ENCODE results near the gene OR5B2. TPM values are rescaled to one million over a fixed set of nuclear protein-coding genes. Genes with fewer than 3 reads are reported as not detected.
"Not testable (repeated sequence)": the region's sequence is repeated elsewhere in the genome, so short reads cannot be mapped to it uniquely, and the experiment has no call there.

Gene OR5B2
- total and polyA plus RNA-seq, 9 donors: not detected

DNA sequence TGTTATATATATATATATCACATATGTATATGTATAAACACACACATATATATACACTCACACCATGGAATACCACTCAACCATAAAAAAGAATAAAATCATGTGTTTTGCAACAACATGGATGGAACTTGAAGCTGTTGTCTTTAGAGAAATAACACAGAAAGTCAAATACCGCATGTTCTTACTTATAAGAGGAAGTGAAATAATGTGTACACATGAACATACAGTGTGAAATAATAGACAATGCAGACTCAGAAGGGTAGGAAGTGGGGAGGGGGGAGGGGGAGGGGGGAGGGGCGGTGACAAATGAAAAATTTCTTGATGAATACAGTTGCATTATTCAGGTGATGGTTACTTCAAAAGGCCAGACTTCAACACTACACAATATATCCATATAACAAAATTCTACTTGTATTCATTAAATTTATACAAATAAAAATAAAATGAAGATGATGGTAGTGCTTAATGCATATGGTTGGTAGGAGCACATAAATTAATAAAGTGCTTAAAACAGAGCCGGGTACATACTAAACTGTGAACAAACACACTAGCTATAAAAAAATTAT, 5.8 kb upstream of the OR5B2 start:
- no peak overlapping the region for H3K27ac ChIP-seq (ENCODE audit: low read length)
- no CpG with 5 or more reads among the region's 3 CpGs for WGBS (ENCODE audit: insufficient coverage)
- no peaks in the 10 kb centered on the region for H3K9me3 ChIP-seq (replicated peaks; ENCODE audit: control insufficient read depth, low read depth, low read length)
- no peaks in the 10 kb centered on the region for H3K4me1 ChIP-seq (ENCODE audit: control insufficient read depth, insufficient read depth, low read length)
- no peaks in the 10 kb centered on the region for H3K27me3 ChIP-seq (ENCODE audit: control insufficient read depth, insufficient read depth, low read length)
- DNase-seq: no peak
- no peak overlapping the region for H3K4me3 ChIP-seq (ENCODE audit: low read length)
- no peaks in the 10 kb centered on the region for H3K36me3 ChIP-seq (ENCODE audit: control insufficient read depth, insufficient read depth, low read length)

DNA sequence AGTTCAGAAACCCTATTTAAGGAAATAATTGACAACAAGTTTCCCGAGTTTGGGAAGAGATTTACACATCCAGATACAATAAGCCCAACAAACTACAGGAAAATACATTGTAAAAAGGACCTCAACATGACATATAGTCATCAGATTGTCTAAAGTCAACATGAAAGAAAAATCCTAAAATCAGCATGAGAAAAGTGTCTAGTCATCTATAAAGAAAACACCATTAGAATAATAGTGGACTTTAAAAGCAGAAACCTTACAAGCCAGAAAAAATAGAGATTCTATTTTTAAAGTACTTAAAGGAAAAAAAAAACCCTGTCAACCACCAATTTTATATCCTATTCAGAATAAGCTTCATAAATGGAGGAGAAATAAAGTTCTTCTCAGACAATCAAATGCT, 1.4 kb upstream of the OR5B2 start:
- Histone ChIP-seq H3K27me3 (ENCODE audit: control insufficient read depth, insufficient read depth, low read length) (no peaks in the 10 kb centered on the region), H3K36me3 (ENCODE audit: control insufficient read depth, insufficient read depth, low read length) (no peaks in the 10 kb centered on the region), H3K27ac (ENCODE audit: low read length) (no peak overlapping the region), H3K4me3 (ENCODE audit: low read length) (no peak overlapping the region), H3K9me3 (replicated peaks; ENCODE audit: control insufficient read depth, low read depth, low read length) (peaks cover 5% of the 10 kb centered on the region), H3K4me1 (ENCODE audit: control insufficient read depth, insufficient read depth, low read length) (no peaks in the 10 kb centered on the region)
- no peak for DNase-seq
- no CpG with 5 or more reads among the region's 1 CpG for WGBS (ENCODE audit: insufficient coverage)

DNA sequence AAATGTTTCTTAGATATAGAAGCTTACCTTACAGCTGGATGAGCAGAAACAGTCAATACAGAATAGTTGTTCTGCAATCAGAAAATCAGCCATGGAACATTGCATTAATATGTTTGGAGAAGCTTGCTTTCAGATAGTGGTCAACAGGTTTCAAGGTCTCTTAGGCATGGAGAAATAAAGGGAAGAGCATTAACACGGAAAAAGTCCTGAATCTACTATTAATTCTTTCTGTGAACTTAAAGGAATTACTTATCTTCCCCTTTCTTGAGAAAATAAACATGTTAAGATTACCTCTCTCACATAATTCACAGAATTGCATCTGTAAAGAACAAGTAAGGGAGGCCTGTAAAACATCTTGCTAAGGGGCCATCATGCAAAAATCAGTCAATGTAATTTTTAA, 21.1 kb downstream of the OR5B2 start, which contains the start of gene OR5B3:
Gene OR5B3 (minus strand): TSS at position 101 of the 400 bp plus-strand sequence. CDS start 3,465 bp downstream, outside the sequence.
- no peaks in the 10 kb centered on the region for H3K36me3 ChIP-seq (ENCODE audit: control insufficient read depth, insufficient read depth, low read length)
- no peak within 1 kb of the TSS for H3K27ac ChIP-seq (ENCODE audit: low read length)
- peaks cover 24% of the 10 kb centered on the region for H3K9me3 ChIP-seq (replicated peaks; ENCODE audit: control insufficient read depth, low read depth, low read length)
- DNase-seq: no peak
- H3K4me1 ChIP-seq (ENCODE audit: control insufficient read depth, insufficient read depth, low read length): no peaks in the 10 kb centered on the region
- H3K27me3 ChIP-seq (ENCODE audit: control insufficient read depth, insufficient read depth, low read length): no peaks in the 10 kb centered on the region
- no CpG with 5 or more reads among the region's 1 CpG for WGBS (ENCODE audit: insufficient coverage)
- H3K4me3 ChIP-seq (ENCODE audit: low read length): no peak within 1 kb of the TSS

DNA sequence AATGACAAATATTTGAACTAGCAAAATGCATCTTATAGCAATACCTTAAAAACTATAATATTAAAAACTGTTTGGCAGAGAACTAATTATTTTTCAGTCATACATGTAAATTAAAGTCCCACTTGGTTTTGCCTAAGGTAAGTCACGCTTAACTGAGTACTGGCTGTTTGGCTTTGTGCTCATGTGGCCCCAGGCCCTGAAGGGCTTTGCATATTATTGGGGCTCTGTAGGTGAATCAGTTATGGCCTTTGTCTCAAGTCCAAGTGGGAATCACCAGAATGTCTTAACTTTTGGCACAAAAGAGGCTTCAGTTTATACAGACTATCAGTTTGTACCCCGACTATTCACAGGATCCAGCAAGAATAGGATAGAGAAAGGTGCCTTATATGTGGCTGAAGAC, 28.3 kb downstream of the OR5B2 start:
- H3K36me3 ChIP-seq (ENCODE audit: control insufficient read depth, insufficient read depth, low read length); H3K27ac ChIP-seq (ENCODE audit: low read length); DNase-seq; H3K4me1 ChIP-seq (ENCODE audit: control insufficient read depth, insufficient read depth, low read length); H3K9me3 ChIP-seq (replicated peaks; ENCODE audit: control insufficient read depth, low read depth, low read length); H3K4me3 ChIP-seq (ENCODE audit: low read length); H3K27me3 ChIP-seq (ENCODE audit: control insufficient read depth, insufficient read depth, low read length): not testable (repeated sequence)
- WGBS (ENCODE audit: insufficient coverage): no CpG with 5 or more reads among the region's 2 CpGs

DNA sequence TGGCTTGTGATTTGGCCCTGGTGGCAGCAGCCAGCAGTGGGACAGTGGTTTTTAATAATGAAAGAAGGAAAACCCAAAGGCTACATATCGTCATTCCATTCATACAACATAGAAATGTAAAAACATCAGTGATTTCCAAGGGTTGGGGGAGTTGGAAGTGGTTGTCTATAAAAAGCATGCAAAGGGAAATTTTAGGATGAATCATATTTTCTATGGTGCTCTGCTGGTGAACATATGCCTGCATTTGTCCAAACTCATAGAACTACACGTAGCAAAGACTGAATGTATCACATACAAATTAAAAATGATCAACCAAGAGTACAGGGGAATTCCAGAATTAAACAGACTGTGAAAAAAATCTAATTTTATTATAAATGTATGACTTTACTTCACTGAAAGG, 32.3 kb downstream of the OR5B2 start:
- no peaks in the 10 kb centered on the region for H3K27me3 ChIP-seq (ENCODE audit: control insufficient read depth, insufficient read depth, low read length)
- no peak overlapping the region for H3K27ac ChIP-seq (ENCODE audit: low read length)
- H3K36me3 ChIP-seq (ENCODE audit: control insufficient read depth, insufficient read depth, low read length): no peaks in the 10 kb centered on the region
- no CpG with 5 or more reads among the region's 2 CpGs for WGBS (ENCODE audit: insufficient coverage)
- H3K4me3 ChIP-seq (ENCODE audit: low read length): no peak overlapping the region
- DNase-seq: no peak
- no peaks in the 10 kb centered on the region for H3K4me1 ChIP-seq (ENCODE audit: control insufficient read depth, insufficient read depth, low read length)
- H3K9me3 ChIP-seq (replicated peaks; ENCODE audit: control insufficient read depth, low read depth, low read length): peaks cover 10% of the 10 kb centered on the region

DNA sequence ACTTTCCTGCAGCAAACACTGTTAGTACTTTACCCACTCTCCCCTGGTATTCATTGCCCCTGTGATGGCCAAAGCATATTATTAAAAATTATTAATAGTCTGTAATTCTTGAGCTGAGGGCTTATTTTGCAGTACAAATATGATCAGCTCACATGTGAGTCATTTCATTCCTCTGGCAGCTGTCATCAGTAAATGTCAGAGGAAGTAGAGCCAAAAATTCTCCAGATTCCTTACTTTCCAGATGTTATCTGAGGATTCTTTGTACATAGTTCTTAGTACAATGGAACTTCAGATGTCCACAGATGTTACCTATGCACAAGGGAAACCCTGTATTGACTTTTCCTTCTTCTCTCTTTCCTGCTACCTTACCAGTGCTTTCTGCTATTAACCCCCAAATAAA, 33.7 kb downstream of the OR5B2 start:
- H3K36me3 ChIP-seq (ENCODE audit: control insufficient read depth, insufficient read depth, low read length): no peaks in the 10 kb centered on the region
- H3K4me3 ChIP-seq (ENCODE audit: low read length): no peak overlapping the region
- no peak overlapping the region for H3K27ac ChIP-seq (ENCODE audit: low read length)
- H3K4me1 ChIP-seq (ENCODE audit: control insufficient read depth, insufficient read depth, low read length): no peaks in the 10 kb centered on the region
- no peaks in the 10 kb centered on the region for H3K27me3 ChIP-seq (ENCODE audit: control insufficient read depth, insufficient read depth, low read length)
- peaks cover 13% of the 10 kb centered on the region for H3K9me3 ChIP-seq (replicated peaks; ENCODE audit: control insufficient read depth, low read depth, low read length)
- DNase-seq: no peak

DNA sequence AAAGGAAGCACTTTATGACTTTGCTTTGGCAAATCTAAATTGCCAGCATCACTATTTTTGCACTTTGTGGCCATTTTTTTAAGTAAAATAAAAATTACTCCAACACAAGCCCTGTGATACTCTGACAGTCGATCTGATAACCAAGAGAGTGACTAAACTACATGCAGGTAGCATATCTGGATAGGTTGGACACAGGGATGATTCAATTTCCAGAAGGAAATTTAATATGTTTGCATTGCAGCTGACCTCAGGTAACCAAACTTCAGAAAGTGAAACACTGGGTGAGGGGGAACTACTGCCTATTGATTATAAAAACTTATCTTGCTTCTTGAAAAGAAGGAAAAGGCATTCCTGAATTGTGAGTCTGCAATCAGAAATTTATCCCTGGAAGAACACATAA, 35.2 kb downstream of the OR5B2 start:
- Histone ChIP-seq H3K36me3 (ENCODE audit: control insufficient read depth, insufficient read depth, low read length) (no peaks in the 10 kb centered on the region), H3K9me3 (replicated peaks; ENCODE audit: control insufficient read depth, low read depth, low read length) (peaks cover 17% of the 10 kb centered on the region), H3K27ac (ENCODE audit: low read length) (no peak overlapping the region), H3K27me3 (ENCODE audit: control insufficient read depth, insufficient read depth, low read length) (no peaks in the 10 kb centered on the region), H3K4me3 (ENCODE audit: low read length) (no peak overlapping the region), H3K4me1 (ENCODE audit: control insufficient read depth, insufficient read depth, low read length) (no peaks in the 10 kb centered on the region)
- no CpG with 5 or more reads among the region's 1 CpG for WGBS (ENCODE audit: insufficient coverage)
- no peak for DNase-seq

DNA sequence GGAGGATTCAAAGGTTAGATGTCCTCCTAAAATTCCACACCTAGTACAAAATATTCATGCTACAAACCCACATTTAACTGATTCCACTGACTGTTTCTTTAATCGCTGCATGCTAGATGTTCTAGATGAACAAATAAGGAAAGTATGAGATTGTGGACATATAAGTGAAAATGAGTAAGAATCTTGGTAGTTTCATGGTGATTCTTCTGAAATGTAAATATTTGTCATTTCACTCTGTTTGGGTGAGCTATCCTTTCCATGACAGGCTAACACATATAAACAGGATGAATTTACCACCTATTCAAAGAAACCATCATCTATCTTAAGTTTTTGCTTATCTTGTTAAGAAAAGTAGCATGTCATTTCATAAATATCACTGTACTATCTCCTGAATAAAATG, 36.0 kb downstream of the OR5B2 start:
- Histone ChIP-seq H3K27ac (ENCODE audit: low read length) (no peak overlapping the region), H3K4me3 (ENCODE audit: low read length) (no peak overlapping the region), H3K27me3 (ENCODE audit: control insufficient read depth, insufficient read depth, low read length) (no peaks in the 10 kb centered on the region), H3K9me3 (replicated peaks; ENCODE audit: control insufficient read depth, low read depth, low read length) (peaks cover 18% of the 10 kb centered on the region), H3K4me1 (ENCODE audit: control insufficient read depth, insufficient read depth, low read length) (no peaks in the 10 kb centered on the region), H3K36me3 (ENCODE audit: control insufficient read depth, insufficient read depth, low read length) (no peaks in the 10 kb centered on the region)
- WGBS (ENCODE audit: insufficient coverage): no CpG with 5 or more reads among the region's 1 CpG
- no peak for DNase-seq

DNA sequence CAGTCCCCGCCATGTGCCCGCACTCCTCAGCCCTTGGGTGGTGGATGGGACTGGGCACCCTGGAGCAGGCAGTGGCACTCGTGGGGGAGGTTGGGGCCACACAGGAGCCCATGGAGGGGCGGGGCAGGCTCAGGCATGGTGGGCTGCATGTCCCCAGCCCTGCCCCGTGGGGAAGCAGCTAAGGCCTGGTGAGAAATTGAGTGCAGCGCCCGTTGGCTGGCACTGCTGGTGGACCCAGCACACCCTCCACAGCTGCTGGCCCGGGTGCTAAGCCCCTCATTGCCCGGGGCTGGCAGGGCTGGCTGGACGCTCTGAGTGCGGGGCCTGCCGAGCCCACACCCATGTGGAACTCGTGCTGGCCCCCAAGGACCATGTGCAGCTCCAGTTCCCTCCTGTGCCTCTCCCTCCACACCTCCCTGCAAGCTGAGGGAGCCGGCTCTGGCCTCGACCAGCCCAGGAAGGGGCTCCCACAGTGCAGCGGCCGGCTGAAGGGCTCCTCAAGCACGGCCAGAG, 37.3 kb downstream of the OR5B2 start:
- no peak for DNase-seq
- Histone ChIP-seq H3K4me3 (ENCODE audit: low read length) (no peak overlapping the region), H3K36me3 (ENCODE audit: control insufficient read depth, insufficient read depth, low read length) (no peaks in the 10 kb centered on the region), H3K9me3 (replicated peaks; ENCODE audit: control insufficient read depth, low read depth, low read length) (peaks cover 19% of the 10 kb centered on the region), H3K4me1 (ENCODE audit: control insufficient read depth, insufficient read depth, low read length) (no peaks in the 10 kb centered on the region), H3K27me3 (ENCODE audit: control insufficient read depth, insufficient read depth, low read length) (no peaks in the 10 kb centered on the region), H3K27ac (ENCODE audit: low read length) (no peak overlapping the region)
- WGBS (ENCODE audit: insufficient coverage): 78% methylated on average over 17 of the region's 18 CpGs

All from muscle of leg (tissue), 11 donors.